ENCODE measurements around the gene SLC5A2. TPM values are rescaled to one million over a fixed set of nuclear protein-coding genes. Genes with fewer than 3 reads are reported as not detected.

The SLC5A2 gene
- total RNA-seq, 4 donors from 2014 or later: not detected

- peaks cover 0 to 48% (median 10%) of the 10 kb centered on the region in 3 donors for H3K36me3 ChIP-seq
- peaks cover 0 to 7% (median 0%) of the 10 kb centered on the region in 4 donors for H3K27me3 ChIP-seq
- 87 to 89% methylated on average over 3 to 5 of the region's 17 CpGs for WGBS, 2 donors
- H3K9me3 ChIP-seq: no peaks in the 10 kb centered on the region
- H3K4me1 ChIP-seq: peaks cover 24 to 74% (median 30%) of the 10 kb centered on the region in 3 donors
- H3K27ac ChIP-seq: peak overlapping the region in 3 of 4 donors; percentile 83 to 94 (median 90)
- peak overlapping the region in 2 of 4 donors; percentile 66 to 82 for H3K4me3 ChIP-seq
- intact Hi-C loops (cut with DNase I): no loop called here
- DNase-seq: no peak
- TF ChIP-seq CTCF (IDR thresholded peaks at IDR 0.05) (no peak), POLR2A (IDR thresholded peaks at IDR 0.05) (no peak)
Observed at GRCh38 chr16:31473264-31473984, 9.5 kb upstream of the SLC5A2 start.

GRCh38 chr16:31474173-31474714 is 8.7 kb upstream of the SLC5A2 start:
- Histone ChIP-seq H3K4me1 (peaks cover 24 to 74% (median 30%) of the 10 kb centered on the region in 3 donors), H3K36me3 (peaks cover 0 to 48% (median 10%) of the 10 kb centered on the region in 3 donors), H3K27ac (peak overlapping the region in 1 of 4 donors; percentile 94), H3K4me3 (no peak overlapping the region), H3K27me3 (peaks cover 0 to 7% (median 0%) of the 10 kb centered on the region in 4 donors), H3K9me3 (no peaks in the 10 kb centered on the region)
- WGBS, 2 donors: 77 to 82% methylated on average over 6 to 8 of the region's 12 CpGs
- no peak for DNase-seq
- TF ChIP-seq POLR2A (IDR thresholded peaks at IDR 0.05): no peak
- no peak for TF ChIP-seq CTCF (IDR thresholded peaks at IDR 0.05)
- intact Hi-C loops (cut with DNase I): no loop called here

- Histone ChIP-seq H3K36me3 (peaks cover 0 to 48% (median 10%) of the 10 kb centered on the region in 3 donors), H3K27ac (no peak overlapping the region), H3K9me3 (no peaks in the 10 kb centered on the region), H3K4me1 (peaks cover 25 to 78% (median 30%) of the 10 kb centered on the region in 3 donors), H3K4me3 (no peak overlapping the region), H3K27me3 (peaks cover 0 to 7% (median 0%) of the 10 kb centered on the region in 4 donors)
- no peak for TF ChIP-seq CTCF (IDR thresholded peaks at IDR 0.05)
- no peak for TF ChIP-seq POLR2A (IDR thresholded peaks at IDR 0.05)
- intact Hi-C loops (cut with DNase I): no loop called here
- no peak for DNase-seq
- WGBS, 2 donors: 86 to 87% methylated on average over 12 of the region's 12 CpGs
Observed at GRCh38 chr16:31474773-31475738, 7.9 kb upstream of the SLC5A2 start.

GRCh38 chr16:31475946-31476302 is 7.0 kb upstream of the SLC5A2 start:
- Histone ChIP-seq H3K36me3 (peaks cover 0 to 48% (median 10%) of the 10 kb centered on the region in 3 donors), H3K4me3 (peak overlapping the region; percentile 35 to 64 (median 48)), H3K27ac (peak overlapping the region; percentile 63 to 80 (median 69)), H3K27me3 (peaks cover 0 to 7% (median 0%) of the 10 kb centered on the region in 4 donors), H3K4me1 (peaks cover 29 to 79% (median 29%) of the 10 kb centered on the region in 3 donors), H3K9me3 (no peaks in the 10 kb centered on the region)
- no peak for DNase-seq
- 57 to 70% methylated on average over 17 to 20 of the region's 26 CpGs for WGBS, 2 donors
- intact Hi-C loops (cut with DNase I): no loop called here
- no peak for TF ChIP-seq CTCF (IDR thresholded peaks at IDR 0.05)
- no peak for TF ChIP-seq POLR2A (IDR thresholded peaks at IDR 0.05)
